Astrocyte (in vitro differentiated cells and primary cell): Measurements from ENCODE around the gene RIPOR3. TPM values are rescaled to one million over a fixed set of nuclear protein-coding genes. Genes with fewer than 3 reads are reported as not detected.

Experiments
- DNase-seq: peaks from one replicate; pipeline ENCODE4 v3.0.0-alpha.2; 2010; ENCODE audit warnings: low read depth
- FAIRE-seq: peaks from 2 replicates; lab custom pipeline; 2011; peaks lifted over from hg19 to GRCh38; lab: Jason Lieb, UNC
- H2AFZ ChIP-seq: 2 replicates; pipeline ENCODE4 v1.6.0; 2012; ENCODE audit warnings: low read depth, low read length, inconsistent platforms
- H3K27ac ChIP-seq: 2 replicates; pipeline ENCODE4 v1.5.1; 2011; ENCODE audit warnings: low read depth, low read length, inconsistent platforms
- H3K27me3 ChIP-seq: 2 replicates; pipeline ENCODE4 v1.6.0; 2011; ENCODE audit warnings: low read length, inconsistent platforms; ENCODE audit not compliant: insufficient read depth
- H3K36me3 ChIP-seq: 2 replicates; pipeline ENCODE4 v1.5.1; 2011; ENCODE audit warnings: low read length, inconsistent platforms; ENCODE audit not compliant: insufficient read depth
- H3K4me1 ChIP-seq: 2 replicates; pipeline ENCODE4 v1.5.1; 2011; ENCODE audit warnings: low read length, inconsistent platforms; ENCODE audit not compliant: insufficient read depth
- H3K4me2 ChIP-seq: 2 replicates; pipeline ENCODE4 v1.6.0; 2012; ENCODE audit warnings: low read length, inconsistent platforms
- H3K4me3 ChIP-seq: 2 replicates; pipeline ENCODE4 v1.5.1; 2011; ENCODE audit warnings: low read depth, mild to moderate bottlenecking, low read length, inconsistent platforms; ENCODE audit not compliant: insufficient read depth
- H3K79me2 ChIP-seq: 2 replicates; pipeline ENCODE4 v1.6.0; 2012; ENCODE audit warnings: mild to moderate bottlenecking, low read length, inconsistent platforms; ENCODE audit not compliant: insufficient read depth
- H3K9ac ChIP-seq: 2 replicates; pipeline ENCODE4 v1.6.0; 2012; ENCODE audit warnings: mild to moderate bottlenecking, low read length, inconsistent platforms
- H3K9me3 ChIP-seq: 2 replicates; pipeline ENCODE4 v1.5.1; 2012; ENCODE audit warnings: low read depth, mild to moderate bottlenecking, low read length, inconsistent platforms; ENCODE audit not compliant: insufficient read depth
- H4K20me1 ChIP-seq: 2 replicates; pipeline ENCODE4 v1.6.0; 2012; ENCODE audit warnings: low read length, inconsistent platforms; ENCODE audit not compliant: insufficient read depth
- H3K27ac Mint-ChIP-seq: one replicate; pipeline ENCODE4 v1.8.0; 2021; ENCODE audit warnings: mild to moderate bottlenecking, mixed read lengths; ENCODE audit not compliant: unreplicated experiment
- H3K27me3 Mint-ChIP-seq: one replicate; pipeline ENCODE4 v1.8.0; 2021; ENCODE audit warnings: low read depth, mixed read lengths; ENCODE audit not compliant: unreplicated experiment
- H3K36me3 Mint-ChIP-seq: one replicate; pipeline ENCODE4 v1.8.0; 2021; ENCODE audit warnings: low read depth, mixed read lengths; ENCODE audit not compliant: unreplicated experiment
- H3K4me1 Mint-ChIP-seq: one replicate; pipeline ENCODE4 v1.8.0; 2021; ENCODE audit warnings: low read depth, mixed read lengths; ENCODE audit not compliant: unreplicated experiment
- H3K4me3 Mint-ChIP-seq: one replicate; pipeline ENCODE4 v1.8.0; 2021; ENCODE audit warnings: mild to moderate bottlenecking, moderate library complexity, mixed read lengths; ENCODE audit not compliant: unreplicated experiment
- H3K9me3 Mint-ChIP-seq: one replicate; pipeline ENCODE4 v1.8.0; 2021; ENCODE audit warnings: mild to moderate bottlenecking, mixed read lengths; ENCODE audit not compliant: unreplicated experiment
- EZH2 ChIP-seq: IDR thresholded peaks from 2 replicates; pipeline ENCODE4 v1.6.1; 2012; ENCODE audit warnings: mild to moderate bottlenecking, low read length, inconsistent platforms; ENCODE audit not compliant: insufficient read depth
- total RNA-seq: library from RNA; stranded (reverse); gene quantifications from 2 replicates; pipeline ENCODE4 v1.2.1, GENCODE V29; 2021
- TF ChIP-seq, protein P1 (sequence below): IDR thresholded peaks from 2 replicates; pipeline ENCODE4 v1.5.1; 2011; ENCODE audit warnings: low read depth, mild to moderate bottlenecking, inconsistent platforms, low read length, moderate library complexity; ENCODE audit not compliant: insufficient read depth

The RIPOR3 gene
- total RNA-seq, 1 donor from 2014 or later: 0.39 TPM

DNA sequence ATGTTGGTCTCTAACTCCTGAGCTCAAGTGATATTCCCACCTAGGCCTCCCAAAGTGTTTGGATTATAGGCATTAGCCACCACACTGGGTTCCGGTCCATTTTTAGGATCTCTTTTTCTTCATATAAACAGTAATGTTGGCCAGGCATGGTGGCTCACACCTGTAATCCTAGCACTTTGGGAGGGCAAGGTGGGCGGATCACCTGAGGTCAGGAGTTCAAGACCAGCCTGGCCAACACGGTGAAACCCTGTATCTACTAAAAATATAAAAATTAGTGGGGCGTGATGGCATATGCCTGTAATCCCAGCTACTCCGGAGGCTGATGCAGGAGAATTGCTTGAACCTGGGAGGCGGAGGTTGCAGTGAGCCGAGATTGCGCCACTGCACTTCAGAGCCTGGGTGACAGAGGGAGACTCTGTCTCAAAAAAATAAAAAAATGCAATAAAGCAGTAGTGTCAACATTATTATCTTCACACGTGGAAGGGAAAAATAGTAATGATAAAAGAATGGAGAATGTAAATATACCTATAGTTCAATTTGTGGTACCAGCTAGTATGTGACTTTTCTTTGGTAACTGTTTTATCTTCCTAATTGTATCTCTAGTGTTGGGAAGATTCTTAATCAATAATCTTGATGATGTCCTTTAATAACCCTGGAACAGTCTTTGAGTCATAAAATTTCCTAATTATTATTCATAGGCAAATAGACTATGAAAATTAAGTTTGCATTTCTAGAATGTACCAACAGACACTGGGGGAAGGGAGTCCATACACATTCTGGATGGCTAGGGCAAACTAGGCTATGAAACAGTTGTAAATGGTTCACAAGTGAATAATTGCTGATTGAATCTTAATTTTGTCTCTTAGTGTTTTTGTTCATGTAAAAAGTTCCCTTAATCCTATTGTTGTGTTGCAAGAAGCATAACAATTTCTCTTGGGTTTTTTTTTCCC is 43.7 kb upstream of the RIPOR3 start:
- Histone ChIP-seq H3K4me1 (peaks cover 3% of the 10 kb centered on the region), H3K27me3 (peaks cover 9% of the 10 kb centered on the region), H3K9ac (no peak overlapping the region), H3K36me3 (no peaks in the 10 kb centered on the region), H4K20me1 (no peaks in the 10 kb centered on the region), H3K79me2 (peaks cover 4% of the 10 kb centered on the region), H3K9me3 (no peaks in the 10 kb centered on the region), H2AFZ (no peak overlapping the region), H3K27ac (no peak overlapping the region), H3K4me2 (no peak overlapping the region), H3K4me3 (no peak overlapping the region)
- Mint-ChIP-seq H3K4me1 (peaks cover 39% of the 10 kb centered on the region), H3K4me3 (no peak overlapping the region), H3K27me3 (no peaks in the 10 kb centered on the region), H3K36me3 (peaks cover 2% of the 10 kb centered on the region), H3K9me3 (no peaks in the 10 kb centered on the region), H3K27ac (no peak overlapping the region)
- TF ChIP-seq EZH2: no peak
- TF ChIP-seq, protein P1, sequence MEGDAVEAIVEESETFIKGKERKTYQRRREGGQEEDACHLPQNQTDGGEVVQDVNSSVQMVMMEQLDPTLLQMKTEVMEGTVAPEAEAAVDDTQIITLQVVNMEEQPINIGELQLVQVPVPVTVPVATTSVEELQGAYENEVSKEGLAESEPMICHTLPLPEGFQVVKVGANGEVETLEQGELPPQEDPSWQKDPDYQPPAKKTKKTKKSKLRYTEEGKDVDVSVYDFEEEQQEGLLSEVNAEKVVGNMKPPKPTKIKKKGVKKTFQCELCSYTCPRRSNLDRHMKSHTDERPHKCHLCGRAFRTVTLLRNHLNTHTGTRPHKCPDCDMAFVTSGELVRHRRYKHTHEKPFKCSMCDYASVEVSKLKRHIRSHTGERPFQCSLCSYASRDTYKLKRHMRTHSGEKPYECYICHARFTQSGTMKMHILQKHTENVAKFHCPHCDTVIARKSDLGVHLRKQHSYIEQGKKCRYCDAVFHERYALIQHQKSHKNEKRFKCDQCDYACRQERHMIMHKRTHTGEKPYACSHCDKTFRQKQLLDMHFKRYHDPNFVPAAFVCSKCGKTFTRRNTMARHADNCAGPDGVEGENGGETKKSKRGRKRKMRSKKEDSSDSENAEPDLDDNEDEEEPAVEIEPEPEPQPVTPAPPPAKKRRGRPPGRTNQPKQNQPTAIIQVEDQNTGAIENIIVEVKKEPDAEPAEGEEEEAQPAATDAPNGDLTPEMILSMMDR: no peak
- DNase-seq: no peak
- no peak for FAIRE-seq

DNA sequence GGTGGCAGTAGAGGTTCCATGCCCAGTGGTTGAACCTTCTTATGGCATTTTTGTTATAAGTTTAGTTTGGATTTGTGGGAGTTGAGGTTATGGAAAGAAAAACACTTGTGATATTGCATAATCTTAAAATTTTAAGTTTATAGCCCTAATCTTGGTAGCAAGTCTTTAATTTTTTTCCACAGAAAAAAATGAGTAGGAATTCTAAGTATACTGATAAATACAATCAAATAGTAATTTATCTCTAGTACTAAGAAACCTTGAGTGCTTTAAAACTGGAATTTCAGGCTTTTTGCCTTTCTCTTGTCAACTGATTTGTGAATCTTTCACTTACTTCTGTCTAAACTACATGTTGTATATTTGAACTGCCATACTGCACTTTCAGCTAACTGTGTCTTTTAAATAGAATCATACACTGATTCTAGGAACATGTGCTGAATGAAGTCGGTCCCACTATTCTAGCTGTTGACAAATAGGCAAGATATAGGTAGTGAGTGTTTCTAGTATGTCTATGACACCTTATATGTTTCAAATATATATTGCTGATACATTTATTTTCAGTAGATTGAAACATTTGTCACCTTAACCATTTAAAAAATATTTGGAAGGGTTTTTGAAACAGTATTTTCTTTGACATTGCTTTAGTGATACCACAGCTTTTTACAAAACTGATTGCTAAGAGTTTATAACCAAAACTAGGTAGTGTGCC is 42.5 kb upstream of the RIPOR3 start:
- FAIRE-seq (no peak), DNase-seq (no peak)
- Mint-ChIP-seq H3K9me3 (no peaks in the 10 kb centered on the region), H3K36me3 (peaks cover 2% of the 10 kb centered on the region), H3K4me1 (peaks cover 35% of the 10 kb centered on the region), H3K27ac (no peak overlapping the region), H3K4me3 (peak overlapping the region; percentile 92), H3K27me3 (no peaks in the 10 kb centered on the region)
- no peaks in the 10 kb centered on the region for H3K9me3 ChIP-seq
- H3K4me1 ChIP-seq: peaks cover 3% of the 10 kb centered on the region
- H3K27ac ChIP-seq: no peak overlapping the region
- peaks cover 9% of the 10 kb centered on the region for H3K27me3 ChIP-seq
- peak overlapping the region; percentile 96 for H3K4me2 ChIP-seq
- no peak for TF ChIP-seq EZH2
- TF ChIP-seq, protein P1: no peak
- no peak overlapping the region for H3K4me3 ChIP-seq
- no peaks in the 10 kb centered on the region for H3K36me3 ChIP-seq
- no peaks in the 10 kb centered on the region for H4K20me1 ChIP-seq
- no peak overlapping the region for H2AFZ ChIP-seq
- H3K79me2 ChIP-seq: peaks cover 4% of the 10 kb centered on the region
- no peak overlapping the region for H3K9ac ChIP-seq
